ENCODE measurements around the gene CUL2.

The CUL2 gene

GRCh38 chr10:35020481-35020880, 69.7 kb downstream of the CUL2 start:
- Histone ChIP-seq H3K27ac (no peak overlapping the region), H3K4me3 (no peak overlapping the region), H3K9me3 (ENCODE audit: low read depth, low read length) (no peaks in the 10 kb centered on the region), H3K36me3 (ENCODE audit: insufficient read depth, low read length) (no peaks in the 10 kb centered on the region), H3K9ac (ENCODE audit: insufficient read length) (no peak overlapping the region)
- TF ChIP-seq EZH2 (IDR thresholded peaks at IDR 0.05) (no peak), FOXP2 (optimal IDR thresholded peaks at IDR 0.05; ENCODE audit: control extremely low read depth, extremely low read length, insufficient read depth) (no peak), POLR2AphosphoS5 (IDR thresholded peaks at IDR 0.05; ENCODE audit: borderline replicate concordance, low read depth, low read length) (no peak)
- DNase-seq (ENCODE audit: low read depth, low spot score) = no peak

- no peak overlapping the region for H3K9ac ChIP-seq (ENCODE audit: insufficient read length)
- DNase-seq (ENCODE audit: low read depth, low spot score) = no peak
- TF ChIP-seq EZH2 (IDR thresholded peaks at IDR 0.05) = no peak
- TF ChIP-seq POLR2AphosphoS5 (IDR thresholded peaks at IDR 0.05; ENCODE audit: borderline replicate concordance, low read depth, low read length) = no peak
- TF ChIP-seq FOXP2 (optimal IDR thresholded peaks at IDR 0.05; ENCODE audit: control extremely low read depth, extremely low read length, insufficient read depth) = no peak
- no peaks in the 10 kb centered on the region for H3K9me3 ChIP-seq (ENCODE audit: low read depth, low read length)
- no peaks in the 10 kb centered on the region for H3K36me3 ChIP-seq (ENCODE audit: insufficient read depth, low read length)
- H3K27ac ChIP-seq = no peak overlapping the region
- no peak overlapping the region for H3K4me3 ChIP-seq
These were observed 70.8 kb downstream of the CUL2 start for GRCh38 chr10:35019041-35020024.

GRCh38 chr10:35017608-35018007, 72.5 kb downstream of the CUL2 start:
- no peak for DNase-seq (ENCODE audit: low read depth, low spot score)
- no peak for TF ChIP-seq EZH2 (IDR thresholded peaks at IDR 0.05)
- TF ChIP-seq FOXP2 (optimal IDR thresholded peaks at IDR 0.05; ENCODE audit: control extremely low read depth, extremely low read length, insufficient read depth) = no peak
- no peak for TF ChIP-seq POLR2AphosphoS5 (IDR thresholded peaks at IDR 0.05; ENCODE audit: borderline replicate concordance, low read depth, low read length)
- Histone ChIP-seq H3K27ac (no peak overlapping the region), H3K9me3 (ENCODE audit: low read depth, low read length) (no peaks in the 10 kb centered on the region), H3K9ac (ENCODE audit: insufficient read length) (no peak overlapping the region), H3K4me3 (no peak overlapping the region), H3K36me3 (ENCODE audit: insufficient read depth, low read length) (no peaks in the 10 kb centered on the region)

GRCh38 chr10:35015843-35016408, 74.2 kb downstream of the CUL2 start:
- TF ChIP-seq POLR2AphosphoS5 (IDR thresholded peaks at IDR 0.05; ENCODE audit: borderline replicate concordance, low read depth, low read length) (no peak), FOXP2 (optimal IDR thresholded peaks at IDR 0.05; ENCODE audit: control extremely low read depth, extremely low read length, insufficient read depth) (no peak), EZH2 (IDR thresholded peaks at IDR 0.05) (no peak)
- Histone ChIP-seq H3K9me3 (ENCODE audit: low read depth, low read length) (no peaks in the 10 kb centered on the region), H3K36me3 (ENCODE audit: insufficient read depth, low read length) (no peaks in the 10 kb centered on the region), H3K9ac (ENCODE audit: insufficient read length) (no peak overlapping the region), H3K27ac (no peak overlapping the region), H3K4me3 (no peak overlapping the region)
- no peak for DNase-seq (ENCODE audit: low read depth, low spot score)

GRCh38 chr10:35012781-35013180, 77.4 kb downstream of the CUL2 start:
- H3K36me3 ChIP-seq (ENCODE audit: insufficient read depth, low read length) = no peaks in the 10 kb centered on the region

GRCh38 chr10:35011771-35012191, 78.4 kb downstream of the CUL2 start:
- H3K27ac ChIP-seq = no peak overlapping the region
- H3K36me3 ChIP-seq (ENCODE audit: insufficient read depth, low read length) = no peaks in the 10 kb centered on the region
- H3K4me3 ChIP-seq = no peak overlapping the region
- no peak overlapping the region for H3K9ac ChIP-seq (ENCODE audit: insufficient read length)
- DNase-seq (ENCODE audit: low read depth, low spot score) = no peak
- no peaks in the 10 kb centered on the region for H3K9me3 ChIP-seq (ENCODE audit: low read depth, low read length)
- TF ChIP-seq FOXP2 (optimal IDR thresholded peaks at IDR 0.05; ENCODE audit: control extremely low read depth, extremely low read length, insufficient read depth) = no peak

More at GRCh38 chr10:35012781-35013180, 77.4 kb downstream of the CUL2 start:
- no peak overlapping the region for H3K27ac ChIP-seq
- H3K4me3 ChIP-seq = no peak overlapping the region
- DNase-seq (ENCODE audit: low read depth, low spot score) = no peak
- TF ChIP-seq EZH2 (IDR thresholded peaks at IDR 0.05) (no peak), FOXP2 (optimal IDR thresholded peaks at IDR 0.05; ENCODE audit: control extremely low read depth, extremely low read length, insufficient read depth) (no peak), POLR2AphosphoS5 (IDR thresholded peaks at IDR 0.05; ENCODE audit: borderline replicate concordance, low read depth, low read length) (no peak)
- no peaks in the 10 kb centered on the region for H3K9me3 ChIP-seq (ENCODE audit: low read depth, low read length)
- H3K9ac ChIP-seq (ENCODE audit: insufficient read length) = no peak overlapping the region

GRCh38 chr10:35007858-35008301, 82.3 kb downstream of the CUL2 start:
- H3K9me3 ChIP-seq (ENCODE audit: low read depth, low read length) = no peaks in the 10 kb centered on the region
- TF ChIP-seq POLR2AphosphoS5 (IDR thresholded peaks at IDR 0.05; ENCODE audit: borderline replicate concordance, low read depth, low read length) (no peak), EZH2 (IDR thresholded peaks at IDR 0.05) (no peak), FOXP2 (optimal IDR thresholded peaks at IDR 0.05; ENCODE audit: control extremely low read depth, extremely low read length, insufficient read depth) (no peak)
- no peak for DNase-seq (ENCODE audit: low read depth, low spot score)
- H3K4me3 ChIP-seq = no peak overlapping the region
- H3K36me3 ChIP-seq (ENCODE audit: insufficient read depth, low read length) = no peaks in the 10 kb centered on the region
- H3K9ac ChIP-seq (ENCODE audit: insufficient read length) = no peak overlapping the region
- no peak overlapping the region for H3K27ac ChIP-seq

GRCh38 chr10:35006836-35007235, 83.3 kb downstream of the CUL2 start:
- H3K9ac ChIP-seq (ENCODE audit: insufficient read length) = no peak overlapping the region
- no peak for DNase-seq (ENCODE audit: low read depth, low spot score)
- no peak overlapping the region for H3K27ac ChIP-seq
- no peaks in the 10 kb centered on the region for H3K36me3 ChIP-seq (ENCODE audit: insufficient read depth, low read length)
- no peak for TF ChIP-seq FOXP2 (optimal IDR thresholded peaks at IDR 0.05; ENCODE audit: control extremely low read depth, extremely low read length, insufficient read depth)
- TF ChIP-seq POLR2AphosphoS5 (IDR thresholded peaks at IDR 0.05; ENCODE audit: borderline replicate concordance, low read depth, low read length) = no peak
- TF ChIP-seq EZH2 (IDR thresholded peaks at IDR 0.05) = no peak
- H3K9me3 ChIP-seq (ENCODE audit: low read depth, low read length) = no peaks in the 10 kb centered on the region
- no peak overlapping the region for H3K4me3 ChIP-seq

Measured in SK-N-MC (cell line).